Neural progenitor cell (in vitro differentiated cells): ENCODE data around the gene PAM.

Experiments
- EZH2 ChIP-seq: fragments of 200-600 bp; sonication (generic); IDR thresholded peaks from 2 replicates; pipeline ENCODE4 v1.6.1; 2017; ENCODE audit warnings: antibody characterized with exemption, mild to moderate bottlenecking, moderate library complexity
- EZH2phosphoT487 ChIP-seq: fragments of 200-600 bp; sonication (generic); IDR thresholded peaks from 2 replicates; pipeline ENCODE4 v1.6.1; 2017; ENCODE audit warnings: antibody characterized with exemption
- TF ChIP-seq, protein P1 (sequence below): fragments of 200-600 bp; sonication (generic); IDR thresholded peaks from 2 replicates; pipeline ENCODE4 v1.5.1; 2017; ENCODE audit warnings: antibody characterized with exemption, mild to moderate bottlenecking

DNA sequence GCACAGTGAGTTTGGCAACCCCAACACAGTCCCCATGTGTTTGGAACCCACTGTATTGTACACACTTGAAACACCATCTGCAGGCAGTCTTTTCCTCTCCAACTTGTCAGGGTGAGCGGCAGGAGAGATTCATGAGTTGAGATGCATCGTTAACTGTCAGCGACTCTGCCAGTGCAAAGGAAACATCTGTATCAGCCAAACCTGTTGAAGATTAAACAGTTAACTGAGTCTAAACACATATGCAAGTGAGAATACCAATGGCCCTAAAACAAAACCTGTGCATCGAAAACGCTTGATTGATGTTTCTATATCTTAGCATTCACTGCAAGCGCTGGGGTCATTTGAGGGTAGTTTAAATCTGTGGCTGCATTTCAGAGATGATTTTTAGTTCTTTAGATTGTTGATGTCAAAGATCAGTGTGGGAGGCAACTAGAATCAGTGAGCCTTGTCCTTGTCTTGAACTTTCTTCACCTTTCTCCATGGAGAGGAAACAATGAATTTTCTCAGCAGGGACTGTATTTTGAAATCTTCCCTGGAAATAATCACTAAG lies 41.3 kb upstream of the PAM start:
- TF ChIP-seq, protein P1, sequence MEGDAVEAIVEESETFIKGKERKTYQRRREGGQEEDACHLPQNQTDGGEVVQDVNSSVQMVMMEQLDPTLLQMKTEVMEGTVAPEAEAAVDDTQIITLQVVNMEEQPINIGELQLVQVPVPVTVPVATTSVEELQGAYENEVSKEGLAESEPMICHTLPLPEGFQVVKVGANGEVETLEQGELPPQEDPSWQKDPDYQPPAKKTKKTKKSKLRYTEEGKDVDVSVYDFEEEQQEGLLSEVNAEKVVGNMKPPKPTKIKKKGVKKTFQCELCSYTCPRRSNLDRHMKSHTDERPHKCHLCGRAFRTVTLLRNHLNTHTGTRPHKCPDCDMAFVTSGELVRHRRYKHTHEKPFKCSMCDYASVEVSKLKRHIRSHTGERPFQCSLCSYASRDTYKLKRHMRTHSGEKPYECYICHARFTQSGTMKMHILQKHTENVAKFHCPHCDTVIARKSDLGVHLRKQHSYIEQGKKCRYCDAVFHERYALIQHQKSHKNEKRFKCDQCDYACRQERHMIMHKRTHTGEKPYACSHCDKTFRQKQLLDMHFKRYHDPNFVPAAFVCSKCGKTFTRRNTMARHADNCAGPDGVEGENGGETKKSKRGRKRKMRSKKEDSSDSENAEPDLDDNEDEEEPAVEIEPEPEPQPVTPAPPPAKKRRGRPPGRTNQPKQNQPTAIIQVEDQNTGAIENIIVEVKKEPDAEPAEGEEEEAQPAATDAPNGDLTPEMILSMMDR: no peak
- TF ChIP-seq EZH2: no peak
- TF ChIP-seq EZH2phosphoT487: no peak
